Neural progenitor cell (in vitro differentiated cells): ENCODE measurements around the gene TEX50. TPM values are rescaled to one million over a fixed set of nuclear protein-coding genes. Genes with fewer than 3 reads are reported as not detected.
"Not testable (repeated sequence)": the region's sequence is repeated elsewhere in the genome, so short reads cannot be mapped to it uniquely, and the experiment has no call there.

Source experiments
- DNase-seq: peaks from one replicate; pipeline ENCODE4 v3.0.0-alpha.2; 2016; ENCODE audit warnings: low spot score
- H2AFZ ChIP-seq: fragments of 200-600 bp; sonication (generic); replicated peaks from 2 replicates; pipeline ENCODE4 v1.6.1; 2016; ENCODE audit warnings: antibody characterized with exemption
- H3F3A ChIP-seq: fragments of 200-600 bp; sonication (generic); 2 replicates; pipeline ENCODE4 v1.6.1; 2016; ENCODE audit warnings: antibody characterized with exemption, low read depth
- H3K27ac ChIP-seq: fragments of 200-600 bp; sonication (generic); 2 replicates; pipeline ENCODE4 v1.5.1; 2016; ENCODE audit warnings: mild to moderate bottlenecking
- H3K27me3 ChIP-seq: fragments of 200-600 bp; sonication (generic); 2 replicates; pipeline ENCODE4 v1.6.1; 2016; ENCODE audit warnings: mild to moderate bottlenecking, moderate library complexity
- H3K36me3 ChIP-seq: fragments of 200-600 bp; sonication (generic); 2 replicates; pipeline ENCODE4 v1.5.1; 2016
- H3K4me1 ChIP-seq: fragments of 200-600 bp; sonication (generic); 2 replicates; pipeline ENCODE4 v1.6.1; 2016; ENCODE audit warnings: mixed run types
- H3K4me2 ChIP-seq: fragments of 200-600 bp; sonication (generic); 2 replicates; pipeline ENCODE4 v1.6.1; 2016
- H3K4me3 ChIP-seq: fragments of 200-600 bp; sonication (generic); 2 replicates; pipeline ENCODE4 v1.5.1; 2016
- H3K79me2 ChIP-seq: fragments of 200-600 bp; sonication (generic); 2 replicates; pipeline ENCODE4 v1.6.1; 2016; ENCODE audit warnings: low read depth
- H3K9ac ChIP-seq: fragments of 200-600 bp; sonication (generic); 2 replicates; pipeline ENCODE4 v1.6.1; 2016
- H3K9me3 ChIP-seq: fragments of 200-600 bp; sonication (generic); 2 replicates; pipeline ENCODE4 v1.5.1; 2016; ENCODE audit warnings: low read depth
- H4K20me1 ChIP-seq: fragments of 200-600 bp; sonication (generic); 2 replicates; pipeline ENCODE4 v1.6.1; 2016; ENCODE audit warnings: low read depth
- H3K27ac Mint-ChIP-seq: 3 replicates; pipeline ENCODE4 v1.8.0; 2021; ENCODE audit warnings: mixed read lengths
- H3K27me3 Mint-ChIP-seq: 2 replicates; pipeline ENCODE4 v1.8.0; 2022; ENCODE audit warnings: low read depth, mild to moderate bottlenecking, inconsistent platforms, moderate library complexity, mixed read lengths; ENCODE audit not compliant: insufficient read depth
- H3K36me3 Mint-ChIP-seq: 3 replicates; pipeline ENCODE4 v1.8.0; 2021; ENCODE audit warnings: mixed read lengths
- H3K4me1 Mint-ChIP-seq: 3 replicates; pipeline ENCODE4 v1.8.0; 2021; ENCODE audit warnings: mixed read lengths
- H3K4me3 Mint-ChIP-seq: 3 replicates; pipeline ENCODE4 v1.8.0; 2021; ENCODE audit warnings: mild to moderate bottlenecking, moderate library complexity, mixed read lengths
- H3K9me3 Mint-ChIP-seq: 3 replicates; pipeline ENCODE4 v1.8.0; 2020; ENCODE audit warnings: mixed read lengths
- CTCF ChIP-seq: fragments of 200-600 bp; sonication (generic); IDR thresholded peaks from 2 replicates; pipeline ENCODE4 v1.5.1; 2017; ENCODE audit warnings: antibody characterized with exemption, mild to moderate bottlenecking
- EZH2 ChIP-seq: fragments of 200-600 bp; sonication (generic); IDR thresholded peaks from 2 replicates; pipeline ENCODE4 v1.6.1; 2017; ENCODE audit warnings: antibody characterized with exemption, mild to moderate bottlenecking, moderate library complexity
- EZH2phosphoT487 ChIP-seq: fragments of 200-600 bp; sonication (generic); IDR thresholded peaks from 2 replicates; pipeline ENCODE4 v1.6.1; 2017; ENCODE audit warnings: antibody characterized with exemption
- total RNA-seq: library from RNA; depleted of rRNA; stranded (reverse); fragments of >200 nt; gene quantifications from 2 replicates; pipeline ENCODE4 v1.2.3, GENCODE V29; 2015; ENCODE audit warnings: low replicate concordance

TEX50 gene
- total RNA-seq, 1 donor from 2014 or later, result not detected

- H3K9ac ChIP-seq, result no peak overlapping the region
- H3K4me1 Mint-ChIP-seq, result no peaks in the 10 kb centered on the region
- no peak overlapping the region for H3K4me3 ChIP-seq
- no peak overlapping the region for H3K27ac ChIP-seq
- H3K27me3 Mint-ChIP-seq, result no peaks in the 10 kb centered on the region
- DNase-seq, result no peak
- no peaks in the 10 kb centered on the region for H3F3A ChIP-seq
- H4K20me1 ChIP-seq, result no peaks in the 10 kb centered on the region
- peaks cover 32% of the 10 kb centered on the region for H3K9me3 Mint-ChIP-seq
- no peak overlapping the region for H2AFZ ChIP-seq
- no peak overlapping the region for H3K4me3 Mint-ChIP-seq
- H3K4me1 ChIP-seq, result no peaks in the 10 kb centered on the region
- H3K36me3 Mint-ChIP-seq, result peaks cover 10% of the 10 kb centered on the region
- no peaks in the 10 kb centered on the region for H3K79me2 ChIP-seq
- H3K36me3 ChIP-seq, result no peaks in the 10 kb centered on the region
- H3K9me3 ChIP-seq, result no peaks in the 10 kb centered on the region
- no peaks in the 10 kb centered on the region for H3K27me3 ChIP-seq
- no peak overlapping the region for H3K4me2 ChIP-seq
- TF ChIP-seq CTCF (no peak), EZH2 (no peak), EZH2phosphoT487 (no peak)
- no peak overlapping the region for H3K27ac Mint-ChIP-seq
Observed at GRCh38 chr1:173616859-173617258, 18.3 kb upstream of the TEX50 start.

- no peak overlapping the region for H3K4me3 ChIP-seq
- Mint-ChIP-seq H3K4me1 (no peaks in the 10 kb centered on the region), H3K9me3 (peaks cover 5% of the 10 kb centered on the region), H3K27ac (no peak overlapping the region), H3K4me3 (no peak overlapping the region), H3K36me3 (no peaks in the 10 kb centered on the region), H3K27me3 (no peaks in the 10 kb centered on the region)
- H4K20me1 ChIP-seq, result no peaks in the 10 kb centered on the region
- H3K27me3 ChIP-seq, result no peaks in the 10 kb centered on the region
- H3K27ac ChIP-seq, result no peak overlapping the region
- peaks cover 8% of the 10 kb centered on the region for H3K4me1 ChIP-seq
- no peak overlapping the region for H3K9ac ChIP-seq
- H3K9me3 ChIP-seq, result no peaks in the 10 kb centered on the region
- H3K4me2 ChIP-seq, result no peak overlapping the region
- TF ChIP-seq CTCF (no peak), EZH2 (no peak), EZH2phosphoT487 (no peak)
- no peaks in the 10 kb centered on the region for H3K36me3 ChIP-seq
- DNase-seq, result no peak
- no peak overlapping the region for H2AFZ ChIP-seq
- no peaks in the 10 kb centered on the region for H3F3A ChIP-seq
- no peaks in the 10 kb centered on the region for H3K79me2 ChIP-seq
Observed at GRCh38 chr1:173627269-173627668, 7.9 kb upstream of the TEX50 start.

- Histone ChIP-seq H3K79me2 (no peaks in the 10 kb centered on the region), H3K4me2 (no peak overlapping the region), H3K36me3 (no peaks in the 10 kb centered on the region), H3K27me3 (no peaks in the 10 kb centered on the region), H3K4me1 (peaks cover 8% of the 10 kb centered on the region), H3F3A (no peaks in the 10 kb centered on the region), H3K27ac (no peak overlapping the region), H4K20me1 (no peaks in the 10 kb centered on the region), H2AFZ (peak overlapping the region; percentile 8), H3K4me3 (no peak overlapping the region), H3K9me3 (no peaks in the 10 kb centered on the region), H3K9ac (no peak overlapping the region)
- H3K4me3 Mint-ChIP-seq, result no peak overlapping the region
- no peaks in the 10 kb centered on the region for H3K4me1 Mint-ChIP-seq
- no peaks in the 10 kb centered on the region for H3K27me3 Mint-ChIP-seq
- no peak for DNase-seq
- no peaks in the 10 kb centered on the region for H3K36me3 Mint-ChIP-seq
- TF ChIP-seq EZH2 (no peak), CTCF (peak; percentile 22)
- H3K27ac Mint-ChIP-seq, result no peak overlapping the region
- peaks cover 7% of the 10 kb centered on the region for H3K9me3 Mint-ChIP-seq
Observed at GRCh38 chr1:173628888-173629287, 6.2 kb upstream of the TEX50 start.

- H3K36me3 ChIP-seq, H3K27ac Mint-ChIP-seq, H3K9me3 Mint-ChIP-seq, H3K9me3 ChIP-seq, H3K27me3 Mint-ChIP-seq, H3K36me3 Mint-ChIP-seq, H3K4me1 Mint-ChIP-seq, H3K4me3 Mint-ChIP-seq, H4K20me1 ChIP-seq, H3K27me3 ChIP-seq: not testable (repeated sequence)
- peak; percentile 83 for DNase-seq
- peak overlapping the region; percentile 79 for H3K4me2 ChIP-seq
- H3K27ac ChIP-seq, result peak overlapping the region; percentile 100
- peaks cover 36% of the 10 kb centered on the region for H3F3A ChIP-seq
- peaks cover 17% of the 10 kb centered on the region for H3K4me1 ChIP-seq
- H3K79me2 ChIP-seq, result peaks cover 48% of the 10 kb centered on the region
- peak overlapping the region; percentile 89 for H3K9ac ChIP-seq
- H3K4me3 ChIP-seq, result peak overlapping the region; percentile 57
- peak overlapping the region; percentile 11 for H2AFZ ChIP-seq
Observed at GRCh38 chr1:173637236-173638042, 2.3 kb downstream of the TEX50 start.
